HG03135 (cell line): Measurements from ENCODE around the gene FGFRL1.

ENCODE experiments used
- ATAC-seq: cut with Tn5 transposase; IDR thresholded peaks from one replicate; pipeline ENCODE4 v1.9.1; 2021; ENCODE audit warnings: mild to moderate bottlenecking, moderate library complexity; ENCODE audit not compliant: unreplicated experiment

FGFRL1 gene

GRCh38 chr4:1004071-1004418 is 7.4 kb upstream of the FGFRL1 start:
- no peak for ATAC-seq

DNA sequence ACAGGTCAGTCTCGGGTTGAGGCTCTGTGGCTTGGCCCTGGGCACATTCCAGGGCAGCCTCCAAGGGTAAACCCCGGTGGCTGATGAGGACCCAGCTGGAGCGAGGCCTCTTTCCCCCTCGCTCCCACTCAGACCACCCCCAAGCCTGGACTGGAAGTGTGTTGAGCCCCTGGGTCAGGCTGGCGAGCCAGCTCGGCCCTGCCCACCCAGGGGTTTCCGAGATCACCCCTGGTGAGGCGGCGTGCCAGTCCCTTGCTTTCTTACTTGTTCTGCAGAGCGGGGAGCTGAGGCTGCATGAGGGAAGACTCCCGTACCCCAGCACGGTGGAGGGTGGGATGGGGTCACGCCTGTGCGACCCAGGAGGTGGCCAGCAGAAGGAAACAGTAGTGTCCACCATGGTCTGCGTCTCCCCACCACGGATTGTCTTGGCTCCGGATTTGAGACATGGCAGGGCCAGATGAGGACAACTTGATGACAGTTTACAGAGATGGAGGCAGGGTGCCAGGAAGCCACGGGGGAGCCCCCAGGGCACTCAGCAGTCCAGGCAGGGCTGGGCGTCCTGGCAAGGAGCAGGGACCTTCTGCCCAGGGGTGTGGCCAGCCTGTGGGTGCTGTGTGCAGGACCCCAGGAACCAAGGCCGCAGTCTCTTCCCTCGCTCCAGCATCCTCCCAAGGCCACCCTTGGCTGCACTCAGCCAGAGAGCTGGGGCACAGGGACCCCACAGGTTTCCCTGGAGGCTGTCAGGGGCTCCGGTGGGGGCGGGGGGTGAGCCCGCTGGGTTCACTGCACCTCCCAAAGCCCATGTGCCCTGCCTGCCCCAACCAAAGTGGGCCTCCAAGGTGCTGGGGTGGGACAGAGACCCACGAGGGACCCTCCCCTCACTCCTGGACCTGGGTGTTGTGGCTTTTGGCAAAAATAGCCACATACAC is 6.6 kb upstream of the FGFRL1 start:
- ATAC-seq = no peak

DNA sequence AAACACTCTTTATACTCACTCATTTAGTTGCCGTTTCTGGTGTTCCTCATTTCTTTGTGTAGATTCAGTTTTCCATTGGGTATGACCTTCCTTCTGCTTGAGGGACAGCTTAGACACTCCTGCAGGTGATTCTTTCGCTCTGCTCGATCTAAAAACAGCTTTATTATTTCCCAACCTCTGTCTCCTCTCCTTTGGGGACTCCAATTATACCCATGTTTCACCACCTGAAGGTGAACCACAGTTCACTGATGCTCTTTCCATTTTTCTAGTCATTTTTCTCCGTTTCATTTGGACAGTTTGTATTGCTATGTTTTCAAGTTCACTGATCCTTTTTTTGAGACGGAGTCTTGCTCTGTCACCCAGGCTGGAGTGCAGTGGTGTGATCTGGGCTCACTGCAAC is 4.6 kb upstream of the FGFRL1 start:
- ATAC-seq = no peak

DNA sequence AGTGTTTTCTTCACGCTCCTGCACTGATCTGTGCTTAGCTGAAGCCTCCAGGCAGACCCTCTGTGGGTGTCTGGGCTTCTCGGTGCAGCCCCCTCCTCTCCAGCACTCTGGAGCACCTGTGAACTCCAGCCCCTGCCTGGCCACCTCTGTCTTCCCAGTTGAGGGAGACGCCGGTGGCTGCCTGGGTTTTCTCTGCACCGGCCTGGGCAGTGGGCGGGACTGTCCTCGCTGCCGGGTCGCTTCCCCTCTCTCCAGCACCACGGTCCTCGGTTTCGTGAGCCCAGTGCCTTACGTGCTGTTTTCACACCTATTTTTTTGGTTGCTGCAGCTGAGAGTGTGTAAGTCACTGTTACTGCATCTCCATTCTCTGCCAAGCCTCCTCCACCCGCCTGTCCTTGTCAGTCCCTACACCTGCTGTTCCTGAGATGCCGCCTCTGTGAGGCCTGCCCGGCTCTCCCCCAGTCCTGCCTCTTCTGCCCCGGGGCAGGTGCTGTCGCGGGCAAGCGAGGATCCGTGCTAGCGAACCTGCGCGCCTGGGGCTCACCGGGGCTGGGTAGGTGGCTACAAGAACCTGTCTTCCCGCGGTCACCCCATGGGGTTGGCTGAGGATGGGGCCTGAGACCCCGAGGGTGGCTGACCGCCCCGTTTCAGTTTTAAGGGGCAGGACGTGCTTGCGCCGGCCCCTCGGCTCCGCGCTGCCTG is 2.4 kb upstream of the FGFRL1 start:
- peak; percentile 6 for ATAC-seq

- peak; percentile 45 for ATAC-seq
Observed at GRCh38 chr4:1009542-1010394, 1.7 kb upstream of the FGFRL1 start.

DNA sequence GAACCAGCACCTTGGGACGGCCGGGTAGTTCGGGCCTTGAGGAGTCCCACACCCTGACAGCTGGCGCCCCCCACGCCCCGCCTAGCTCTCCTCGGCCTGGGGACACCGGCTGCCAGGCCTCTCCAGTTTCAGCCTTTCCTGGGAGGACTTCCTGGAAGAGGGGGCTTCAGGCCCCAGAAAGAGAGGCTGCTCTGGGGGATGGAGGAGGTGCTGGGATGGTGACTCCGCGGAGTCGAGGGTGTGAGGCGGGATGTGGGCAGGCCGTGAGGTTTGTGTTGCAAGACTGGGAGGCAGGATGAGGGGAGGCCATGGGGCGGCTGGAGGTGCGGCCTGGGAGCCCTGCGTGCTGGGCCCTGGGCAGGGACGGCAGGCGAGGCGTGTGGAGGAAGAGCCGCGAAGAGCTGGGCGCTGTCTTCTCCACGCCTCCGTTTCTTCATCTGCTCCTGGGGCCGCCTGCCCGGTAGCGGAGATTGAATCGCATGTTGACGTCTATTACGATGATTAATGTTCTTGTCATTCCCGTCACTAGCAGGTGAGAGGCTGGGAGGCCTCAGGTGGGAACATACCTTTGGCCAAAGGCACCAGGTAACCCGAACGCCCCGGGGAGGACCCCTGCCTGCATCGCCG is 918 bp upstream of the FGFRL1 start:
- no peak for ATAC-seq

- no peak for ATAC-seq
Observed at GRCh38 chr4:1011666-1012033, 224 bp downstream of the FGFRL1 start.

GRCh38 chr4:1012034-1012739 is 761 bp downstream of the FGFRL1 start:
- ATAC-seq = no peak

DNA sequence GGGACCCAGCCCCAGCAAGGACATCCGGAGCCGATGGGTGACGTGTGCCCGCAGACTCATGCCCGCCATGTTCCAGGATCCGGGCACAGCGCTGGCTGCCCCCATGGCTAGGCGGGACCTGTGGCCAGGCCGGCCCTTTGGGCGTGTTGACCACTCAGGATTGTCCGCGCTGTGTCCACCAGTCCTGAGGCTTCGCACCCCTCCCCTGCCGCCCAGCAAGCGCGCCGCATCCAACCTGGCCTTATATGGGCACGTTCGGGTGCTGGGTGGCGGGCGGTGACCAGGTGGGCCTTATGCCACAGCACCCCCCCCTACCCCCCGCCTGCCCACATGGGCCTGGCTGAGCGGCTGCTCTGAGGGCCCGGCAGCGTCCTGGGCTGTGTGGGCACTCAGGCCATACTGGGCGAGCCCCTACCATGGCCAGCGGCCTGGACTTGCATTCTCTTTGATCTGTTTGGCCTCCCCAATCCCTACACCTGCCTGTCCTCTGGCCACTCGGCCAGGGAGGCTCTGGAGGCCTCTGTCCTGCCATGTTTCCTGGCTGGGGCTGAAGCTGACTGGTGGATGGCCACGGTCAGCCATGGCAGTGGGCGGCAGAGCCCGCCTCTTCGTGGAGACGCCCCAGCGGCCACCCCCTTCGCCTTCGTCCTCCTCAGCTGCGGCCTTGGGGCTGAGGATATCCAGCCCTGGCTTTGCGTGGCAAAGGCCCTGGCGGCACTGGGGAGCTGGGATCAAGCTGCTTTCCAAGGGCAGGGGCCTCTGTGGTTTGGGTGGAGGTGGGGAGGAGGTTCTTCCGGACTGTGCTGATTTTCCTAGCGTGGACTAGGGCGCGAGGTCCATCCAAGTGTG is 2.0 kb downstream of the FGFRL1 start:
- ATAC-seq = no peak

GRCh38 chr4:1014291-1015167 is 3.1 kb downstream of the FGFRL1 start:
- ATAC-seq = no peak

DNA sequence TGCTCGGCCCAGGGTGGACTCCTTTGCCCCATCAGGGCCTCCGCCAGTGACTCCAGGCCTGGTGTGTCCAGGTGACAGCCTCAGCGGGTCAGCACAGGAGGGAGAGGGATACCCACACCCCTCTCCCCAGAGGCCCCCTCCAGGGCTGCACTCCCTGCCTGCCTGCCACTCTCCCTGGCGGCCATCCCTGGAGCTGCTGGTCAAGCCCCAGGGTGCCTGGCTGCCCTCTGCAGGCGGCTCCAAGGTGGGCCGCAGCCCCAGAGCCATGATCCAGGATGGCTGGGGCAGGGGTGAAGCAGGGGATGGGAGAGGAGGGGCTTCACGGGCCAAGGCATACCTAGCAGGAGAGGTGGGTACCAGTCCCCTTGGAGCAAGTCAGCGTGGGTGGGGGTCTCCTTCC is 3.8 kb downstream of the FGFRL1 start:
- no peak for ATAC-seq

GRCh38 chr4:1015746-1016145 is 4.3 kb downstream of the FGFRL1 start:
- no peak for ATAC-seq

GRCh38 chr4:1017211-1017610 is 5.8 kb downstream of the FGFRL1 start:
- ATAC-seq = no peak

DNA sequence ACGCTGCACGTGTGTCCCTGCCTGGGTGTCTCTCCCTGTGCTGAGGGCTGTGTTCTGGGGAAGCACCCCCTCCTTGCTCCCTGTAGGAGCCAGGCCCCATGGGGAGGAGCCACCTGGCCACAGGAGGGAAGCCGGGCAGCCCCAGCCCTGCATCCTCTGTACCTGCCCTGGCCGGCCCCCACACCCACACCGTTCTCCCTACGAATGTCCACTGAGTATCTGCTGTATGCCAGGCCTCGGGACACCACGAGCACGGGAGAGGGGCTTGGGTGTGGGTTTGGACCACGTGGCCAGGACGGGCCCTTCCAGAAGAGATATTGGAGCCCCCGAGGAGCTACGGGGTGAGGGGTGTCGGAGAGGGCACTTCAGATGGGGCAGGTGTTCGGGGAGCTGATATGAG is 6.3 kb downstream of the FGFRL1 start:
- no peak for ATAC-seq

GRCh38 chr4:1018147-1019020 is 7.0 kb downstream of the FGFRL1 start:
- no peak for ATAC-seq

DNA sequence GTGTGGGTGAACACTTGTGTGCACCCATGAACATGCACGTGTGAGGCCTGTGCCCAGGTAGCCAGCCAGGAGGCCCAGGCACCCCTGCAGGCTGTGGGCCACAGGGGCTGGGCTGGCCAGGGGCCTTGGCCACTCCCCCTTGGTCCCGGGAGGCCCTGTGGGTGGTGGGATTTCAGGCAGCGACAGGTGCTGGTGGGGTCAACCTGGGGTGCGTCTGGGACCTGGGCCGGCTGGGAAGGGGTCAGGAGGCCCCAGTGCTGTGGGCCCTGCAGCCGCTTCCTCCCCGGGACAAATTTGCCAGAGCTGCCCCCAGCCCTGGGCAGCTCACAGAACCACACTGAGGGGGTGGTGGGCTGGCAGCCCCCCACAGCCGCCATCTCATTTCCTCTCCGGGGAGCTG is 7.9 kb downstream of the FGFRL1 start:
- ATAC-seq = no peak

- ATAC-seq = no peak
Observed at GRCh38 chr4:1019729-1020470, 8.5 kb downstream of the FGFRL1 start.
